Thoracic aorta endothelial cell (primary cell): ENCODE measurements around the gene CRY1. TPM values are rescaled to one million over a fixed set of nuclear protein-coding genes. Genes with fewer than 3 reads are reported as not detected.

Experiments
- total RNA-seq: library from RNA; depleted of rRNA; stranded (reverse); fragments of >200 nt; gene quantifications from 2 replicates; pipeline ENCODE4 v1.2.3, GENCODE V29; 2012

Gene CRY1
- 26.9 and 31.1 TPM in 2 replicates for total RNA-seq

GRCh38 chr12:107093417-107094182 is at the start of gene CRY1:
CRY1 (minus strand) TSS chr12:107093549; CDS start chr12:107092961, 588 bp downstream.

DNA sequence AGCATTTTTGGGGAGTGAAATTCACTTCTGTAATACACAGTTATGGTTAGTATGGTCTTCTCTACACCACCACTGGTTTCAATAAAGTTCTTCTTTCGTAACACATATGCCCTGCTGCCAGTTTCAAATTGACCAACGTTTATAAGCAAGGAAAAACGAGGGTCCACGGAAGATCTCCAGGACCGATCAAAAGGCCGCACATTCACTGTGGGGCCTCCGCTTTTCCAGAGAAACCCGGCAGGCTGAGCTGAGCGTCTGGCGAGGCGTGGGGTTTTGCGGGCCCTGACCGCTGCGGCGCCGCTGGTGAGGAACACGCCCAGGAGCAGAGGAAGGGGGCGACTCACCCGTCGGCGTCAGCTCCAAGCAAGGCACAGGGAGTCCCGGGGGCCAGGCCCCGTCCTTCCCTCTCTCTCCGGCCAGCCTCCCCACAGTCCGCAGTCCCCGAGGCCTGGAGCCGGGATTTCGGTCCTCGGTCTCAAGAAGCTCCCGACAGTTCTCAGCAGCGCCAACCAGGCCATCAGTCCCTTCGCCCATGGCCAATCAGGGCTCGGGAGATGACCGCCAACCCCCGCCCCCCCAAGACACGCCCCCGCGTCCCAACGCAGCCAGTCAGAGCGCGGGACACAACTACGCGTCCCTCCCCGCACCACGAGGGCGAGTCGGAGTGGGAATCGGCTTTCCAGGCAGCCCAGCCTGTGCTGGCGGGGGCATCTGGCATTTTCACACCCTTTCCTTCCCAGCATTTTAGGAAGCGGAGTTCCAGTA is 106.5 kb downstream of the CRY1 start, which contains the start of gene MTERF2:
Gene MTERF2 (minus strand): TSS at position 522 of the 765 bp plus-strand sequence. CDS start 8,432 bp downstream, outside the sequence.

DNA sequence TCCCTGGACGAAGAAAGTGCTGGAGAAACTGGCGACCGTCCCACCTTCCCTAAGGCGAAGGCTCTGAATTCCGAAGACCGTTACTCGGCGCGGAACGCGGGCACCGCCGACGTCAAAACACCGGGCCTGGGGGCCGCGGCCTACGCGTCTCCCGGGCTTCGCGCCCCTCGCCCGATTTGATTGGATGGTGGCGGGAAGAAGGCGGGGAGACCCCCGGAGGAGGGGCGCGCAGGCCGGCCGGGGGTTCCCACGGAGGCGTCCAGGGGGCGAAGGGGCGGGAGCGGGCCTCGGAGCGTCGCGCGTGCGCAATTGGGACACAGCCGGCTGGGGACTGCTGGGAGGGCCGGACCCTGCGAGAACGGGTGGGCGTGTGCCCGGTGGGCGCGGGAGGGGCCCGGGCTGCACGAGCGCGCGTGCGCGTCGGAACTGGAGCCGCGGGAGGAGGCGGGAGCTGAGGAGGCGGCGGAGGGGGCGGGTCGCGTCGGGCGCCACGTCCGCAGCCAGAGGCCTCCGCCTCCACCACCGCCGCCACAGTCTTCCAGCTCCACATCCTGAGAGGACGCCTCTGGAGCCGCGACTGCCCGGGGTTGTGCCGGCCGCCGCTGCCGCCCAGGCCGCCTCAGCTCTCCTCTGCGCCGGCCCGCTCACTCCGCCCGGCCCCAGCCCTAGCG is 137.8 kb downstream of the CRY1 start, which contains the start of gene TMEM263:
Gene TMEM263 (plus strand): TSS at position 531 of the 671 bp plus-strand sequence. CDS start 11,210 bp downstream, outside the sequence.

Other genes starting within 250 kb of the CRY1 start
- gene TMEM263, start 137.6 kb downstream of the CRY1 start, total RNA-seq, result 92.8 and 107 TPM in 2 replicates
- 6.5 and 7.3 TPM in 2 replicates for gene MTERF2, start 106.4 kb downstream of the CRY1 start, total RNA-seq